SK-N-SH (cell line): ENCODE measurements around the gene TRIM69.

Experiments used
- EP300 ChIP-seq, 2 experiments: IDR thresholded peaks; 2 replicates each; pipeline versions ENCODE4 v1.4.0 to v1.6.1; 2012; ENCODE audit warnings: borderline replicate concordance in 1 of 2, low read depth in 1 of 2, low read length in 1 of 2
- EZH2phosphoT487 ChIP-seq: fragments of 200-600 bp; sonication (generic); IDR thresholded peaks from 2 replicates; pipeline ENCODE4 v1.6.1; 2017; ENCODE audit warnings: low read depth, mixed run types, mild to moderate bottlenecking, antibody characterized with exemption, moderate library complexity, borderline replicate concordance
- POLR2AphosphoS5 ChIP-seq: IDR thresholded peaks from 2 replicates; pipeline ENCODE4 v1.6.1; 2012; ENCODE audit warnings: low read depth, low read length
- RAD21 ChIP-seq: IDR thresholded peaks from 2 replicates; pipeline ENCODE4 v1.6.1; 2012; ENCODE audit warnings: mild to moderate bottlenecking, low read length
- TAF1 ChIP-seq: IDR thresholded peaks from 2 replicates; pipeline ENCODE4 v1.6.1; 2012; ENCODE audit warnings: low read depth, mild to moderate bottlenecking, low read length, moderate library complexity, borderline replicate concordance
- TF ChIP-seq, protein P1 (sequence below): fragments of 200-600 bp; sonication (generic); IDR thresholded peaks from 2 replicates; pipeline ENCODE4 v1.6.1; 2017; ENCODE audit warnings: antibody characterized with exemption, mild to moderate bottlenecking, moderate library complexity
- TF ChIP-seq, protein P2 (sequence below): IDR thresholded peaks from 2 replicates; pipeline ENCODE4 v1.4.0; 2012; ENCODE audit warnings: low read depth
- TF ChIP-seq, protein P3 (sequence below): IDR thresholded peaks from 2 replicates; pipeline ENCODE4; 2012

DNA sequence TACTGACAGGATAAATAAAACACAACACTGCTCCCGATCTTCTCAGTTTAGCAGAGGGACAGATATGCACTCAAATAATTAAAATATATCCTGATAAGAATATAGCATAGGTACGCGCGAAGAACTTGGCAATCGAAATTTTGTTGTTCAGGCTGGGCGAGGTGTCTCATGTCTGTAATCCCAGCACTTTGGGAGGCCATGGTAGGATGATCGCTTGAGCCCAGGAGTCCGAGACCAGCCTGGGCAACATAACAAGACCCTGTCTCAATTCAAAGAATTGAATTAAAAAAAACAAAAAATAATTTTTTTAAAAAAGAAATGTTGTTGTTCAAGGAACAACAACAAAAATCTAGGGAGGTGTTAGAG, 17.4 kb upstream of the TRIM69 start:
- TF ChIP-seq, protein P1, sequence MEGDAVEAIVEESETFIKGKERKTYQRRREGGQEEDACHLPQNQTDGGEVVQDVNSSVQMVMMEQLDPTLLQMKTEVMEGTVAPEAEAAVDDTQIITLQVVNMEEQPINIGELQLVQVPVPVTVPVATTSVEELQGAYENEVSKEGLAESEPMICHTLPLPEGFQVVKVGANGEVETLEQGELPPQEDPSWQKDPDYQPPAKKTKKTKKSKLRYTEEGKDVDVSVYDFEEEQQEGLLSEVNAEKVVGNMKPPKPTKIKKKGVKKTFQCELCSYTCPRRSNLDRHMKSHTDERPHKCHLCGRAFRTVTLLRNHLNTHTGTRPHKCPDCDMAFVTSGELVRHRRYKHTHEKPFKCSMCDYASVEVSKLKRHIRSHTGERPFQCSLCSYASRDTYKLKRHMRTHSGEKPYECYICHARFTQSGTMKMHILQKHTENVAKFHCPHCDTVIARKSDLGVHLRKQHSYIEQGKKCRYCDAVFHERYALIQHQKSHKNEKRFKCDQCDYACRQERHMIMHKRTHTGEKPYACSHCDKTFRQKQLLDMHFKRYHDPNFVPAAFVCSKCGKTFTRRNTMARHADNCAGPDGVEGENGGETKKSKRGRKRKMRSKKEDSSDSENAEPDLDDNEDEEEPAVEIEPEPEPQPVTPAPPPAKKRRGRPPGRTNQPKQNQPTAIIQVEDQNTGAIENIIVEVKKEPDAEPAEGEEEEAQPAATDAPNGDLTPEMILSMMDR = no peak
- TF ChIP-seq EZH2phosphoT487 = no peak
- TF ChIP-seq, protein P2, sequence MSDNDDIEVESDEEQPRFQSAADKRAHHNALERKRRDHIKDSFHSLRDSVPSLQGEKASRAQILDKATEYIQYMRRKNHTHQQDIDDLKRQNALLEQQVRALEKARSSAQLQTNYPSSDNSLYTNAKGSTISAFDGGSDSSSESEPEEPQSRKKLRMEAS = no peak
- no peak for TF ChIP-seq EP300 (IDR thresholded peaks at IDR 0.05; ENCODE audit: borderline replicate concordance in 1 of 2, low read depth in 1 of 2, low read length in 1 of 2)
- TF ChIP-seq POLR2AphosphoS5 = no peak
- TF ChIP-seq, protein P3, sequence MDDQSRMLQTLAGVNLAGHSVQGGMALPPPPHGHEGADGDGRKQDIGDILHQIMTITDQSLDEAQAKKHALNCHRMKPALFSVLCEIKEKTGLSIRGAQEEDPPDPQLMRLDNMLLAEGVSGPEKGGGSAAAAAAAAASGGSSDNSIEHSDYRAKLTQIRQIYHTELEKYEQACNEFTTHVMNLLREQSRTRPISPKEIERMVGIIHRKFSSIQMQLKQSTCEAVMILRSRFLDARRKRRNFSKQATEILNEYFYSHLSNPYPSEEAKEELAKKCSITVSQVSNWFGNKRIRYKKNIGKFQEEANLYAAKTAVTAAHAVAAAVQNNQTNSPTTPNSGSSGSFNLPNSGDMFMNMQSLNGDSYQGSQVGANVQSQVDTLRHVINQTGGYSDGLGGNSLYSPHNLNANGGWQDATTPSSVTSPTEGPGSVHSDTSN = no peak
- TF ChIP-seq RAD21 = no peak
- no peak for TF ChIP-seq TAF1
